ENCODE measurements around the gene TNS1. TPM values are rescaled to one million over a fixed set of nuclear protein-coding genes. Genes with fewer than 3 reads are reported as not detected.

Gene TNS1
- total RNA-seq, 1 donor from 2014 or later: 7.9 TPM

DNA sequence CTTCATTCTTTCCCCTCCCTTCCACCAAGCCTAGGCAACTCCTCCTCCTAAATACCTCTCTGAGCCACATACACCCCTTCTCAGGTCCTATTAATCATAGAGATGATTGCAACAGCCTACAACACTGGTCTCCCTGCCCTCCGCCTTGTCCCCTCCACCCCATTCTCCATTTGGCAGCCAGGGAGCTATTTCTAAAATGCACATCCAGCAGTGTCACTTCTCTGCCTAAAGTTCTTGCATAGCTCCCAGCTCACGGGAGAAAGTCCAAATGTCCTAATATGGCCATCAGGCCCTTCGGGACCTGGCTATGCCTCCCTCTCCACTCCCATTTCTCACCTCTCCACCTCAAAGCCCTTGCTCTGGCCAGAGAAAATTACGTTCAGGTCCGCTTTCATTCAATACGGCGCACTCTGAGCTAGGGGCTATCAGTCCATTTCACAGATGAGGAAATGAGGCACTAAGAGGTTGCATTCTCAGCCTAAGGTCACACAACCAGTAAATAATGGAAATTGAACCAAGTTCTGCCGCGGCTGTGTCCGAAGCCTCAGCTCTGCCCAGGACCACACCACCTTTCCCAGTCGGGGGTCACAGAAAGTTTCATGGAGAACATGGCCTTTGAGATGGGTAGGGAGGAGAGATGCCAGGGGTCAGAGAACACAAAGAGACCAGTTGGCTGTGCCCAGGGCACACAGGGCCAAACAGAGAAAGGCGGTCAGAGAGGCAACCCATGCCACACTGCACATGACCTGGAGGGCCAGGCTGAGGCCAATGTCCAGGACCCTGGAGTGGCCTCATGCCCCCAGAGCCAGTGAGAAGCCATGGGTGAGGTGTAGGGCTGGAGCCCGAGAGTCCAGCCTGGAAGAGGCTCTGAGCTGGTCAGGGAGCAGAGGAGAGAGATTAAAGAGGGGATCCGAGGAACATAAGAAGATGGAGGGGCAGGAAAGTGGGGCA, 72.8 kb downstream of the TNS1 start:
- TF ChIP-seq, protein P1, sequence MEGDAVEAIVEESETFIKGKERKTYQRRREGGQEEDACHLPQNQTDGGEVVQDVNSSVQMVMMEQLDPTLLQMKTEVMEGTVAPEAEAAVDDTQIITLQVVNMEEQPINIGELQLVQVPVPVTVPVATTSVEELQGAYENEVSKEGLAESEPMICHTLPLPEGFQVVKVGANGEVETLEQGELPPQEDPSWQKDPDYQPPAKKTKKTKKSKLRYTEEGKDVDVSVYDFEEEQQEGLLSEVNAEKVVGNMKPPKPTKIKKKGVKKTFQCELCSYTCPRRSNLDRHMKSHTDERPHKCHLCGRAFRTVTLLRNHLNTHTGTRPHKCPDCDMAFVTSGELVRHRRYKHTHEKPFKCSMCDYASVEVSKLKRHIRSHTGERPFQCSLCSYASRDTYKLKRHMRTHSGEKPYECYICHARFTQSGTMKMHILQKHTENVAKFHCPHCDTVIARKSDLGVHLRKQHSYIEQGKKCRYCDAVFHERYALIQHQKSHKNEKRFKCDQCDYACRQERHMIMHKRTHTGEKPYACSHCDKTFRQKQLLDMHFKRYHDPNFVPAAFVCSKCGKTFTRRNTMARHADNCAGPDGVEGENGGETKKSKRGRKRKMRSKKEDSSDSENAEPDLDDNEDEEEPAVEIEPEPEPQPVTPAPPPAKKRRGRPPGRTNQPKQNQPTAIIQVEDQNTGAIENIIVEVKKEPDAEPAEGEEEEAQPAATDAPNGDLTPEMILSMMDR (IDR thresholded peaks at IDR 0.05; ENCODE audit: unreplicated experiment): no peak
- no peak overlapping the region for H3K4me3 Mint-ChIP-seq (ENCODE audit: low read depth)
- H3K9me3 Mint-ChIP-seq (ENCODE audit: low read depth): no peaks in the 10 kb centered on the region
- H3K36me3 Mint-ChIP-seq (ENCODE audit: insufficient read depth): no peaks in the 10 kb centered on the region
- peaks cover 3% of the 10 kb centered on the region for H3K4me1 Mint-ChIP-seq (ENCODE audit: low read depth)
- H3K27ac Mint-ChIP-seq: no peak overlapping the region
- no peak for DNase-seq (ENCODE audit: low spot score, unreplicated experiment)
- peaks cover 10% of the 10 kb centered on the region for H3K27me3 Mint-ChIP-seq

DNA sequence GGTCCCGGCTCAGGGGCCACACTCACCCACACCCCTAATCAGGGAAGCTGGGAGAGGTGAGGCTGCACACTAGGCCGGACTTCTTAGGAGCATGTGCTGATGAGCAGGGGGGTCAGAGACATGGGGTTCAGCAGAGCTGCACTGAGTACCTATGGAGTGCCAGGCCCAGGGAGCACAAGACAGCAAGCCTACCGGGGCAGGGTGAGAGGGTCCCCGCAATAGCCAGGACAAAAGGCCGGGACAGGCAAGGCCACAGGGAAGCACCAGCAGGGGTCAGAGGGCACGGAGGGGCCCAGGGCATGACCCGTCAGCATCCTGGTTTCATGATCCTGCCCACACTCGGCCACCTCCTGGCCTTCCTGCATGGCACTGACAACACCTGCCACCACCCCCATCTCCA, 73.5 kb downstream of the TNS1 start:
- no peaks in the 10 kb centered on the region for H3K36me3 Mint-ChIP-seq (ENCODE audit: insufficient read depth)
- peaks cover 2% of the 10 kb centered on the region for H3K4me1 Mint-ChIP-seq (ENCODE audit: low read depth)
- H3K27ac Mint-ChIP-seq: no peak overlapping the region

DNA sequence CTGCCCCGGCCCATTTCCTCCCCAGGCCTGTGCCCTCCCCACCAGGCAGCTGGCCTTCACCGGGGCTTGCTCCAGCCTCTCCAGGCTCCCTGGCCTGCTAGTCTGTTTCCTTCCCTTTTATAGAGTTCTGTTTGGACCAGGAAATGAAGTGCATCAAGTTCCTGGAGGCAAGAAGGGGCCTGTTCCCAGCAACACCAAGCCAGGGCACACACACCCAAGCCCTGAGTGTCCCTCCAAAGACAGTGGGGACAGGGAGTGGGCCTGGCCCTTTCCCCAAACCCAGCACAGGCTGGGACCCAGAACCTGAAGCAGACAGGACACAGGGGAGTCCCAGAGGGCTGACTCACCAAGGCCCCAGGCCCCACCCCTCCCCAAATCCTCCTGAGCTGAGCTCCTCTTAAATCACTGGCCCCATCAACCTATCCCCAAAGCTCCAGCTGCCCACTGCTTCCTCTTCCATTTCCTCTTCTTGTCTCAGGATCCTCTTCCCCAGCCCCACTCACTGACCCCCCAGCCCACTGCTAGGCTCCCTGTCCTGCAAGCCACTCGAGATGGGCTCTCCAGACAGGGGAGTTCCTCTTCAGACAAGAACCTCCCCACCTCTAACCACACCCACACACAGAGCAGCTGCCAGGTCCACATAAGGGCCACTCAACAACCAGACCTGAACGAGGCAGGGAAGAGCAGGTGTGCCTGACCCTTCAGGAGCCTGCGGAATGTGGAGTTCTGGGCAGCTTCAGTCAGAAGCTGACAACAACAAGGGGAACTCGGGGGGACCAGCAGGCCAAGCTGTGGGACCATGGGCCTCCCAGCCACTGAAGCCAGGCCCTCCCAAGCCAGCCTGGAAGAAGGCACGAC, 74.2 kb downstream of the TNS1 start:
- Mint-ChIP-seq H3K4me3 (ENCODE audit: low read depth) (no peak overlapping the region), H3K27me3 (peaks cover 8% of the 10 kb centered on the region), H3K36me3 (ENCODE audit: insufficient read depth) (no peaks in the 10 kb centered on the region), H3K9me3 (ENCODE audit: low read depth) (no peaks in the 10 kb centered on the region), H3K27ac (no peak overlapping the region), H3K4me1 (ENCODE audit: low read depth) (peaks cover 2% of the 10 kb centered on the region)
- TF ChIP-seq, protein P1 (IDR thresholded peaks at IDR 0.05; ENCODE audit: unreplicated experiment): no peak
- DNase-seq (ENCODE audit: low spot score, unreplicated experiment): no peak

More for the DNA sequence above, 73.5 kb downstream of the TNS1 start:
- Mint-ChIP-seq H3K4me3 (ENCODE audit: low read depth) (no peak overlapping the region), H3K9me3 (ENCODE audit: low read depth) (no peaks in the 10 kb centered on the region), H3K27me3 (peaks cover 10% of the 10 kb centered on the region)
- DNase-seq (ENCODE audit: low spot score, unreplicated experiment): no peak
- TF ChIP-seq, protein P1 (IDR thresholded peaks at IDR 0.05; ENCODE audit: unreplicated experiment): no peak

DNA sequence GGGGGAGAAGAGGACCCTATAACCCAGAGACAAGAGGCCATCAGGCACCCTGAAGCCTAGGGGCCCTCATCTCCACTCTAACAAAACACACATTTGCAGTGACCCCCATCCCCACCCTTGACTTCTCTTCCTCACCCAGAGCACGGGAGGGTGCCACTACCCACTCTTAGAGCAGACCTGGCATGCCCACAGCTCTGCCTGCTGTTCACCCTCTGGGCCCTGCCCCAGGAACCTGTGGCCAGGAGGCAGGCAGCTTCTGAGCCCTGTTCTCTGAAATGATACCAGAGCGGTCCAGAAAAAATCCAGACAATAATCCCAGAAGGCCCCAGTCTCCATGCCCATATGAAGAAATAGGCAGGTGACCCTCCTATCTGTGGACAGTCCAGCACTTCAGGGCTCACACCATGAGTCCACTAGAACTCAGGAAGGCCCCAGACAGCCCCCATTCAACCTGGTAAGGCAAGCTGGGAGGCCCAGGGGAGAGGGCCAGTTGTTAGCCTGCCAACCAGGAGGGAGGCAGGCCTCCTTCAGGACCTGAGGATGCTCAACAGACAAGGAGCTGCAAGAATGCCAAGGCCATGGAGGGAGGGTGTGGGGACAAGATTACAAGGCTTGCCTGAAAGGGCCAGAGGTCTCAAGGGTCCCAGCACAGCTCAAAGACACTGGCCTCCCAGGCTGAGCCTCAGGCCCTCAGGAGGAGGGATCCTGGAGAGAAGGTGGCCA, 75.0 kb downstream of the TNS1 start:
- no peak for DNase-seq (ENCODE audit: low spot score, unreplicated experiment)
- Mint-ChIP-seq H3K27ac (no peak overlapping the region), H3K36me3 (ENCODE audit: insufficient read depth) (no peaks in the 10 kb centered on the region), H3K9me3 (ENCODE audit: low read depth) (no peaks in the 10 kb centered on the region), H3K4me1 (ENCODE audit: low read depth) (no peaks in the 10 kb centered on the region), H3K4me3 (ENCODE audit: low read depth) (no peak overlapping the region), H3K27me3 (peaks cover 7% of the 10 kb centered on the region)
- TF ChIP-seq, protein P1 (IDR thresholded peaks at IDR 0.05; ENCODE audit: unreplicated experiment): no peak

DNA sequence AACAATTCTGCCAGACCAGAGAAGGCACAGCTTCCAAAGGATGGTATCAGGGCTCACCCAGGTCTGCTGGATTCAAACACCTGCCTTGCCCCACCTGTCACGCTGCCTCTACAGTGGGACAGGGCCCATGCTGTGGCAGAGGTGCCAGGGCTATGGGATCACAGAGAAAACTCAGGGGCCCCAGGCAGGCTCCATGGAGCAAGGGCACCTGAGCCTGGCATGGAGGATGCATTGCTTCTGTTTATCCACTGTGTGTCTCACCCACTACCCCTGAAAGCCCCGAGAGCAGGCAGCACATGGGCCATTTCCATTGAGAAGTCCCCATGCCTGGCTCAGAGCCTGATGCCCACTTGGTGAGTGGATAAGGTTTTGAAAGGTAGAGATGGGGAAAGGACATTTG, 76.0 kb downstream of the TNS1 start:
- H3K27me3 Mint-ChIP-seq: peaks cover 7% of the 10 kb centered on the region
- TF ChIP-seq, protein P1 (IDR thresholded peaks at IDR 0.05; ENCODE audit: unreplicated experiment): no peak
- DNase-seq (ENCODE audit: low spot score, unreplicated experiment): no peak
- H3K36me3 Mint-ChIP-seq (ENCODE audit: insufficient read depth): no peaks in the 10 kb centered on the region
- no peak overlapping the region for H3K27ac Mint-ChIP-seq
- H3K4me3 Mint-ChIP-seq (ENCODE audit: low read depth): no peak overlapping the region
- H3K9me3 Mint-ChIP-seq (ENCODE audit: low read depth): no peaks in the 10 kb centered on the region
- H3K4me1 Mint-ChIP-seq (ENCODE audit: low read depth): no peaks in the 10 kb centered on the region
